HG03108 (cell line): ENCODE data around the gene ABCG4.
A peak's percentile ranks its signal among the peaks of the same experiment; 100 is the strongest.
"Not testable (repeated sequence)": the region's sequence is repeated elsewhere in the genome, so short reads cannot be mapped to it uniquely, and the experiment has no call there.

Experiments
- ATAC-seq: cut with Tn5 transposase; IDR thresholded peaks from one replicate; pipeline ENCODE4 v1.9.1; 2021; ENCODE audit warnings: moderate library complexity; ENCODE audit not compliant: unreplicated experiment

ABCG4 gene

DNA sequence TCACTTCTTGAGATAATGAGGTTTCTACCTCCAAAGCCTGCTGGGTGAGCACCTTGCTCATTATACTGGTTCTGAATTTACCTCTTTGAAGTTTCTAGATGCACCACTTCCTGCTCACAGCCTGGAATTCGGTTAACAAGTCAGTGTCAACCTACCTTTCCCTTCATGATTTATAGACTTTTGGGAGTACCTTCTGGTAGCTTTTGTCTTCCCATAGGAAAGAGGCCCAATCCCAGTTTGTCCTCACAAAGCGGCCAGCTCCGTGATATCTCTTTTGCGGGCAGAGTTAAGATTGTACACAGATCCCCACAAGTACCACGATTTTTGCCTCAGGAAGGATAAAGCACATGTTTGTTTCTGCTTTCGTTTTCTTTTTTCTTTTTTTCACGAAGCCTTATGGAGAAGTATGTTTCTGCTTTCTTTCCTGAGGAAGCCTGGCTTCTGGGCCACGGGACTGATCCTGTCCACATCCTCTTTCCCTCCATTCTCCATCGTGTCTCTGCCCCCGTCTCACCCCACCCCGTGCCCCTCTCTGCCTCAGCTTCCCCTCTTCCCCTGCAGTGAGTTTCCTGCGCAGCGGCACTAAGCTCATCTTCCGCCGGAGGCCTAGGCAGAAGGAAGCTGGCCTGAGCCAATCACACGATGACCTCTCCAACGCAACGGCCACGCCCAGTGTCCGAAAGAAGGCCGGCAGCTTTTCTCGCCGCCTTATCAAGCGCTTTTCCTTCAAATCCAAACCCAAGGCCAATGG is 33.2 kb upstream of the ABCG4 start:
- ATAC-seq, result no peak

DNA sequence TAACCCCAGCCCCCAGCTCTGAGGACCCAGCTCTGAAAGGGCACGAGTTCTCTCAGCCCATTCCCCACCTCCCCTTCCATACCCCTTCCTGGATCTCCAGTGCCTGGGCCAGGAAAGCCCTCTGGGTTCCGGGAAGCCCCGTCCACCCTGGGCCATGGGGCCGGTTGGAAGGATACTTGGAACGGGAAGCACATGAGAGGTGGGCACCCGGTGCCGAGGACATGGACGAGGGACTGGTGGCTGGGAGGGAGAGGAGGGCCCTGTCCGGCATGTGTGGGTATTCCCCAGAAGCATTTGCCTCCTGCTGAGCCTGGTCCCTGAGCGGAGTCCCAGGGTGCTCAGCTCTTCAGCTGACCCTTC is 32.6 kb upstream of the ABCG4 start:
- no peak for ATAC-seq

DNA sequence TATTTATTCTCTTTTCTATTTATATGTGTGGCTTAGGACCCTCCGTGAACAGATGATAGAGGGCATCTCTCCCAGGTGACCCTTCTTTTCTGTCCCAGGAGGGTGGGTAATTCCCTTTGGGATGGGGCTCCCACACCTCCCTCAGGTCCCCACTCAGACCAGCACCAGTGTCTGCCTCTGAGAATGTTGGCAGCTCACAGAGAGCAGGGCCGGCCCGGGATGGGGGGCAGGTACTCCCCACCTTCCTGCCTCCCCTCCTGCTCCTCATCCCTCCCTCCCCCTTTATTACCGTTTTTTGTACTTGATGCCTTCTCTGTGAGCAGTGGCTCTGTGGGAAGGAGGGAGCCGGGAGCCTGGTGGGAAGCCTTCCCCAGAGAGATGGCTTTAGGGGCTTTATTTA is 32.3 kb upstream of the ABCG4 start:
- no peak for ATAC-seq

DNA sequence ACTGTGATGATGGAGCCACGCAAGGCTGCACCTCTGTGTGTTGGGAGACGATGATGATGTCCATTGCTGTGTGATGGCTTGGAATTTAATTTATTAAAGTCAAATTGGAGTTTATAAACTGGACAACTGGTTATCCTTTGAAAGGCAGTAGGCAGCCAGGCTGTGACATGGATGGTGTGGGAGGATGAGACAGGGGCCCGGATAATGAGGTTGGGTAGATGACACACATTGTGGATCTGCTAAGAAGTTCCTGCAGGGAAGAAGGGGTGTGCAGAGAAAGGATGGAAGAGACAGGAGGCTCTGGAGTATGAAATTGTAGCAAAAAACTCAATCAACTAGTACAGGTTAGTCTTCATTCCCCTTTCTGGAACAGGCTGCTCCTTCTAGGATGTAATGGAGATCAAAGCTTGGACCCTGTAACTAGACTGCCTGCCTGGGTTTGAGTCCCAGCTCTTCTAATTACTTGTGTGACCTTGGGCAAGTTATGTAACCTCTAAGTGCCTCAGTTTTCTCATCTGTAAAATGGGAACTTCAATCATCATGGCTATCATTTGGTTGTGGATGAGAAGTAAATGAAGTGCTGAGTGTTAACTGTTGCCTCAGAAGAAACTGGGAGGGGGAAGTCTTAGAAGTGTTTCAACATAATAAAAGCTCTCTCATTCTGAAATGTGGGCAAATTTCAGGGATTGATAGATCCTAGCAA is 31.7 kb upstream of the ABCG4 start:
- ATAC-seq, result no peak

DNA sequence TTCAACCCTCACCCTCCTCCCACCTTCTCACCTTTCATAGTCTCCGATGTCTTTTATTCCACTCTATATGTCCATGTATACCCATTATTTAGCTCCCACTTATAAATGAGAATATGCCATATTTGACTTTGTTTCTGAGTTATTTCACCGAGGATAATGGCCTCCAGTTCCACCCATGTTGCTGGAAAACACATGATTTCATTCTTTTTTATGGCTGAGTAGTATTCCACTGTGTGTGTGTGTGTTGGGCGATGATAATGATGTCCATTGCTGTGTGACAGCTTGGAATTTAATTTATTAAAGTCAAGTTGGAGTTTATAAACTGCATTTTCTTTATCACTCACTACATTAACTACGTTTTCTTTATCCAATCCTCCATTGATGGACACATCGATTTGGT is 30.6 kb upstream of the ABCG4 start:
- ATAC-seq, result no peak

DNA sequence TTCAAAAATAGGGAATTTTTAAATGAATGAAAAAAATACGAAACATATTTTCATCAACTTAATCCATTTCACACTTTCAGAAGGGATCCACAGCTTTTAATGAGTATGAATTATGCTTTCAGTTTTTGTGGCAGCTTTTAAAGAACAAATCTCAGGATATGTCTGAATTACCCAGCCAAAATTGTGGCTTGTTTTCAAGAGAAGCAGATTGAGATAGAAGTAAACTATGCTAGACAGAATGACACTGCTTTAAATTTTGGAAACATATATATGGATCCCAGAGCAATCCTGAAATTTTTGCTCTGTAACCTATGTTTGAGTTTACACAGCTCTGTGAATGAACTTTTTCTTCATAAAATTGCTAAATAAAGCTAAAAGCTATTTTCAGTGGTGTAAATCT is 29.9 kb upstream of the ABCG4 start:
- ATAC-seq, result no peak

DNA sequence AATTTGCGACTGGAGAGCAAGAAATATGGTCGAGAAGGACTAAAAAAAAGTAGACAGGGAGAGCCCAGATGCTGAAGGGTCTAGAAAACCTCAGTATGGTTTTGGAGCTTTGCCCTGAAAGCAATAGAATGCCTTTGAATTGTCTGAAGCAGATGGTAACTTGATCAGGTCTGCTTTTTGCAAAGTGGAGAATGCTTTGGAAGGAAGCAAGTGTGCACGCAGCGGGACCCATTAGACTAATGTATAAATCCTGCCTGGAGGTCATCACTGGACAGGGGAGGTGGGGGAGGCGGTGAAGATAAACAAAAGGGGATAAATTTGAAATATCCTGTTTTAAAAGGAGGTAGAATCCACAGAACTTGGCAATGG is 28.2 kb upstream of the ABCG4 start:
- no peak for ATAC-seq

DNA sequence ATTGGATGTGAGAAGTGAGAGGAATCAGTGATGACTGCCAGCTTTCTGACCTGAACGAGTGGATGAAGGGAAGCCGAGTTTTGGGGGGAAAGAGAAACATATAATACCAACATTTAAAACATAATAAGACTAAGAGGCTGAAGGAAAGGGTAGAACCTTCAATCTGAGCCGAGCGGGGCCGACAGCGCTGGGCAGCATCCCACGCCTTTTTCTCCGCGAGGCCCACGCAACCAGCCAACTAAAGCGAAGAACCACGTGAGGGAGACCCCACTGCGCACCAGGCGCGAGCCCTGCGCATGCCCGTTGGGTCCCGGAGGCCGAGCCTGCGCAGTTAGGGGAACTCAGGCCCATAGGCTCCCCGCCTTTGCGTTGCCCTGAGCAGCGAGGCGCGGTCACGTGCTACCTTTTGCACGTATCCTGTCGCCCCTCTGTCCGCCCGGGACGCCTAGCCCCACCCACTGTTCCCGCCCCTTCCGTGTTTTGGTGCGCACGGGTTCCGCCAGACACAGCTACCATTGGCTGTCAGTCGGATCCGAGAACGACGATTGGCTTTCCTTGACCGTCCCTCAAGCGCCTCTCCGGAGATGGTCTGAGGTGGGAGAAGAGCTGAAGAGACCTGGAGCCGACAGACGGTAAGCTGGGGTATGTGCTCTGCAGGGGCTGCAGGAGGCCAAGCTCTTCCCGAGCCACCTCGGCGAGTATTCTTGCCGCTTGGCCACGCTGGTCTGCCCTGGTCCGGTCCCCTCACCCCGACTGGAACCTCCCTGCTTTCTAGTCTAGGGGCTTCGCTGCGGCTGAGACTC is 27.6 kb upstream of the ABCG4 start, which contains the start of gene HINFP:
Gene HINFP (plus strand): TSS at position 573 of the 803 bp plus-strand sequence. CDS start 5,365 bp downstream, outside the sequence.
- ATAC-seq, result peak; percentile 96

DNA sequence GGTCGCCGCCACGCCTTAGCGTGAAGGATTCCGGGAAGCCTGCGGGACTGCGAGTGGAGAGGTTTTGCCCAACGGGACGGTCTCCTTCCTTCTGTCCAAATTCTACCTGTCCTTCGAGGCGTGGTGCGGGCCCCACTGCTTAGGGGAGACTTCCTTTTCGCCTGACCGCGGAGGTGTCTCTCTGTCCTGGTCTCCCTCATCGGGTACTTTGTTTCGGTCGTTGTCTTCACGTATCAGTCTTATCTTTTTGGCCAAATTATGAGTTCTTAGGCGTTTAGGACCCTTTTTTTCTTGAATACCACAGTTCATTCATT is 27.1 kb upstream of the ABCG4 start:
- peak; percentile 3 for ATAC-seq

DNA sequence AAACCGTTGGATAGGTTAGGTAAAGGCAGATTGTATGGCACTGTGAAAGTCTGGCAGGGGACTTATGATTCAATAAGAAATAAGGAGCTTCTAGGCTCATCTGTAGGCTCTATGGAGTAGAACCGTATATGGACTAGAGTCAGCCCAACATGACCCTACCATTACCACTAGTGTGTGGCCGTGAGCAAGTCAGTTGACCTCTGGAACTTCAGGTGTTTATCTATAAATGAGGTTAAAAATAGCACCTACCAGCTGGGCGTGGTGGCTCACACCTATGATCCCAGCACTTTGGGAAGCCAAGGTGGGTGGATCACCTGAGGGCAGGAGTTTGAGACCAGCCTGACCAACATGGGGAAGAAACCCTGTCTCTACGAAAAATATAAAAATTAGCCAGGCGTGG is 23.0 kb upstream of the ABCG4 start:
- no peak for ATAC-seq

DNA sequence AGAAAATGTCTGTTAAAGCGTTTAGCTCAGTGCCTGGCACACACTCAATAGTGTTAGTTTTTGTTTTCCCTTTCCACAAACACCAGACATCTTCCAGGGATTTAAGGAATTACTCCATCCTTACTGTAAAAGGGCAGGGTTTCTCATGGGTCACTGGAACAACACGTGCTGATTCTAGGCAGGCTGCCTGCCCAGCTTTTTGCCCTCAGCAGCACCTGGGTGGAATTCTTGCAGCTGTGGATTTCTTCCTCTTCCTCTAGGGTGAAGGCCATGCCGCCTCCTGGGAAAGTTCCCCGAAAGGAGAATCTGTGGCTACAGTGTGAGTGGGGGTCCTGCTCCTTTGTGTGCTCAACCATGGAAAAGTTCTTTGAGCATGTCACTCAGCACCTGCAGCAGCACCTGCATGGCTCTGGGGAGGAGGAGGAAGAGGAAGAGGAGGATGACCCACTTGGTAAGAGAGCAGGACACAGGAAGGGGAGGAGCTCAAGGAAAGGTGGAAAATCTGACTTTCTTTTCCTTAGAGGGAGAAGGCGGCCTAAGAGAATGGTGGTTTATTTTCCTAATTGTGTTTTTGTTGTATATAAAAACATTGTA is 22.1 kb upstream of the ABCG4 start:
- ATAC-seq, result no peak

DNA sequence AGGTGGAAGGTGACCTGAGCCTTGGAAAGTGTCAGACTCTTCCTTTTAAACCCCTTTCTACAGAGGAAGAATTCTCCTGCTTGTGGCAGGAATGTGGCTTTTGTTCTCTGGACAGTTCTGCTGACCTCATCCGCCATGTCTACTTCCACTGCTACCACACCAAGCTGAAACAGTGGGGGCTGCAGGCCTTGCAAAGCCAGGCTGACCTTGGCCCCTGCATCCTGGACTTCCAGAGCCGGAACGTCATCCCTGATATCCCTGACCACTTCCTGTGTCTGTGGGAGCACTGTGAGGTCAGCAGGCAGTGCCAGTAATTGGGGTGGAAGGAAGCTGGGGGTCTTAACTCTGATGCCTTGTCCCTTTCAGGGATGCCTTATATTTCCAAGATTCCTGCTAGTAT is 18.2 kb upstream of the ABCG4 start:
- ATAC-seq, result no peak

DNA sequence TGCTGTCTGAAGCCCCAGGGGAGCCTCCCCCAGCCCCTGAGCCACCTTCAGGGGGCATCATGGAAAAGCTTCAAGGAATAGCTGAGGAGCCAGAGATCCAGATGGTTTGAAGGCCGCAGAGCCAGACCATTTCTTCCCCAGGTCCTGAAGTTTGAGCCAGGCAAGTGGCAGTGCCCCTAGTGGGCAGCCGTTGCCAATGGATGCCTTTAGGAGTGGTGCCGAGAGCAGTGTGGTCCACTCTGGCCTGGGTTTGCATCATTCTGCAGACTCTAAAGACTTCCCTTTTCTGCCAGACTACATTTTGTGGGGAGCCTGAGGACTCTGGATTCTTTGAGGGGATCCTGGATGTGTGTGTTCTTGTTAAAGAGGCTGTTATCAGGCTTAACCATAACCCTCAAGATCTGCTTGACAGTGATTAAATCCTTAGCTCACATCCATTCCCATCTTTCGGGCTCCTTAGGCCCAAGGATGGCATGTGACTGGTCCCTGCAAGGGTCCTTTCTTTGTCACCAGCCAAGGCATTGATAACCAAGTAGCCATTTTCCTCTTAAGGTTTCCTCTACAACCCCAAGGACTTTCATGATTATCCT is 14.4 kb upstream of the ABCG4 start:
- no peak for ATAC-seq

DNA sequence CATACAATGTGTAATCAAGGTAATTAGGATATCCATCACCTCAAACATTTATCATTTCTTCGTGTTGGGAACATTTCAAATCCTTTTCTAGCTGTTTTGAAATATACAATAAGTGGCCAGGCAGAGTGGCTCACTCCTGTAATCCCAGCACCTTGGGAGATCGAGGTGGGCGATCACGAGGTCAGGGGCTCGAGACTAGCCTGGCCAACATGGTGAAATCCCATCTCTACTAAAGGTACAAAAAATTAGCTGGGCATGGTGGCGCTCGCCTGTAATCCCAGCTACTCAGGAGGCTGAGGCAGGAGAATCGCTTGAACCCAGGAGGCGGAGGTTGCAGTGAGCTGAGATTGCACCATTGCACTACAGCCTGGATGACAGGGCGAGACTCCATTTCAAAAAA is 9.6 kb upstream of the ABCG4 start:
- not testable (repeated sequence) for ATAC-seq

DNA sequence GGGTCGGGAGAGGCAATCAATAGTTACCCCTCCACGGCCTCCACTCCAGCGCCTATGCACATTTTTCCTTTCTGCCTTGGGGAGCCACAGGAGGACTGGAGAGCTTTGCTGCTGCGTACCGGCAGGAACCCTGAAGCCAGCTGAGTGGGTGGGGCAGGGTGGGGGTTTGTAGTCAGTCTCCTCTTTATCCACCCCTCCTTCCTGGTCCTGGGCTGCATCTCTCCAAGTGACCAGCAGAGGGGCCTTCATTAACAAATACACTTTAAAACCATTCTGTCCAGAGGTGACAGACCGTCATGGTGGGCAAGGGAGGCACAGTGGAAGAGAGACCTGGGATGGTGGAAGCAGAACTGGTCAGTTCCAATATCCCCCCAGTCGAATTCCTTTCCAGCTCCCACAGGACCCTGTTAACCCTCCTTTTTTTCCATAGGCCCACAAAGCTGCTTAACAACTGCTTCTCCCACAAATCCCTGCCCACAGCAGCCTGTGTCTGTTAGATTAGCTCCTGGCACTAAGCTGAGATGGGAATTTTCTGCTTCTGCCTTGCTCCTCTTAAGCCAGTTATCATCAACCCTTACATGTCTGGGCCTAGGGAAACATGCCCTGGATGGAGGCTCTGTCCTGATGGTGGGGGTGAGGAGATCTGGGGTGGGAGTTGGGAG is 3.9 kb upstream of the ABCG4 start:
- no peak for ATAC-seq

DNA sequence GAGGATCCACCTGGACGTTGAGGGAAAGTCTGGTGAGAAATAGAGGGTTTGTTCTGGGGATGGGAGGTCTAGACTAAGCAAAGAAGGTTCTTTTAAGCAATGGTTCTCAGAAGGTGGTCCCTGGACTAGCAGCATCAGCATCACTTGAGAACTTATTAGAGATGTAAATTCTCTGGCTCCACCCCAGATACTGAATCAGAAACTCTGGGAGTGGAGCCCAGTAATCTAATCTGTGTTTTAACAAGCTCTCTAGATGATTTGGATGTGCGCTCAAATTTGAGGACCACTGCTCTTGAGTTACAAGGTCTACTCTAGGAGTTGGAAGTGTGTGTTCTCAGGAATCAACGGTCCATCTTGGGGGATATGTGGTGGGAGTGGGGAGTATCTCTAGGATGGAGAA is 3.3 kb upstream of the ABCG4 start:
- no peak for ATAC-seq

DNA sequence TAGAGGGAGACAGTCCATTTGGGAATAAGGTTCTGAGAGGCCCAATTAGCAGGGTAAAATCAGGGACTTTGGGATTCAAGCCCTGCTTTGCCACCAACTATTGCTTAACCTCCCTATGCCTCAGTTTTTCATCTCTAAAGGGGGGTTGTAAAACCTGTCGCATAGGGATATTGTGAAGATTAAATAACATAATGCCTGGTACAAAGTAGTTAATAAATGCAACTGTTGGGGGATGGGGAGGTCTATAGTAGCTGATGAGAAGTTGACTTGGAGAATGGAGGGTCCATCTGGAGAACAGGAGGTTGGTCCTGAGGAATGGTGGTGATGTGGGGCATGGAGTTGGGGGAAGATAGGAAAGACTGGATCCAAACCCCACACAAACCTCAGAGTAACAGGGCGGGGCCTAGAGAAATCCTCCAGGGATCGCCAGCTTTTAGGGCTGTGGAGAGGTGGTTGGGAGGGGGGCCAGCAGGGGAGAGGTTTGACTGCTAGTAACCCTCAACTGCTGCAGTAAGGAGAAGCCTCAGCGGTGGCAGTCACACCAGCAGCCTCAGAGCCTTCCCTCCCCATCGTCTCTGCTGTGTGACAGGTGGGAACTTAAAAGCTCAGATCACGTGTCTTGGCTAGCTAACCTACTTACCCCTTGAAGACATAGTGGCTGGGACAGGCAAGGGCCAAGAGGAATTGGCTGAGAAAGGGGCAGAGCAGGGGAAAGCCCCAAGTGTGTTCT is 1.1 kb upstream of the ABCG4 start:
- ATAC-seq, result no peak

DNA sequence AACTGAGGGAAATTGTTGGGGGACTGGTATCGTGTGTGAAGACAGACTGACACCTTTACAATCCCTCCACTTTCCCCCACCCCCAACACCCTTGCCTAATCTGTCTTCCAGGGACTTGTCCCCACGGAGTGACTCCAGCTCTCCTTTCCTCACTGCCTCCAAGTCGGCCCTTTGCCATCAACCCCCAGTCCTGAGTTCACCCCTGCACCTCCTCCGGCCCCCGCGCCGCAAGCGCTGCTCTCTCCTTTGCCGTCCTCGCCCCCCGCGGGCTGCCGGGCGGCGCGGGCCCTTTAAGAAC is 183 bp upstream of the ABCG4 start:
- ATAC-seq, result no peak

DNA sequence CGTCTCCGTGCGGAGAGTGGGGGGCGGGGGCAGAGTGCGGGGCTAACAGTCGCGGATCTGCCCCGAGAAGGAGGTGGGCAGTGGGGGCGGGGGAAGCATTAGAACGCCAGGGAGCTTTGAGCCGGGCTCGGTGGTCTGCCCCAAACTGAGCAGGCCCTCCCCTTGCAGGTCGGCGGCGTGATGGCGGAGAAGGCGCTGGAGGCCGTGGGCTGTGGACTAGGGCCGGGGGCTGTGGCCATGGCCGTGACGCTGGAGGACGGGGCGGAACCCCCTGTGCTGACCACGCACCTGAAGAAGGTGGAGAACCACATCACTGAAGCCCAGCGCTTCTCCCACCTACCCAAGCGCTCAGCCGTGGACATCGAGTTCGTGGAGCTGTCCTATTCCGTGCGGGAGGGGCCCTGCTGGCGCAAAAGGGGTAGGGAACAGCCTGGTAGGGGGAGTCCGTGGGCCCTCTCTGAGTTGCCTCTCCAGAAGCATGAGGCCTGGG is 979 bp downstream of the ABCG4 start:
- no peak for ATAC-seq

DNA sequence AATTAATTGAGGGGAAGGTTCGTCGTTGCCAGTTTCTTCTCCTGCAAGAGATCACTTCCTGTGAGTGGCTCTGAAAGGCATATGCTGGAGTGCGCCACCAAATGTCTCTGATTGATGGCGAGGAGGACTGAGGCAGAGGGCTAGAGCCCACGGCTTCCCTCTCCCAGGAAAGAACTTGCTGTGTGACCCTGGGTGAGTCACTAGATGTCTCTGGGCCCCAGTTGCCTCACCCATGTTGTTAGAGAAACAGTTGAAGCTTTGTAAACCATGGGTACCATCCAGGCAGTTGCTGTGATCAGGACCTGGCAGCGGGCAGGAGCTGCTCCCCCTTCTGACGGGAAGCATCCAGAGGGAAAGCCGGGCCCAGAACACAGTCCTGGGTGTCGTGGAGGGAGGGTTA is 3.2 kb downstream of the ABCG4 start:
- ATAC-seq, result no peak
